Measurements from ENCODE around the gene AQP5.

DNA sequence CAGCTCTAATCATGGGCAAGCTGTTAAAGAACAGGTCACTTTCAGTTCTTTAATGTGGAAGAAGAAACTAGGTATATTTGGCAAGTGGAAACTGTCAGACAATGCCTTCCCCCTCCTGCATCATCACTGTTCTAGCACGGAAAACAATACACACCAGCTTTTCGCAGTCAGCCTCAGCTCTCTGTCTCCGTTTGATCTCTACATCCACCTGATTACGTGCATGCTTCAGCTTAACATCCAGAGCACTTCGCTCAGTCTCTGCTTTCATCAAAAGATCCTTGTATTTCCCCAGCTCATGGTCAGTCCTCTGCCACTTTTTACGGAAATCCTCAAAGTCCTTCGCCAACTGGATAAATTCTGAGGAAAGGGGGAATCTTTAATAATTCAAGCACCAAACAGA is 44.6 kb downstream of the AQP5 start:
- TF ChIP-seq, protein P1, sequence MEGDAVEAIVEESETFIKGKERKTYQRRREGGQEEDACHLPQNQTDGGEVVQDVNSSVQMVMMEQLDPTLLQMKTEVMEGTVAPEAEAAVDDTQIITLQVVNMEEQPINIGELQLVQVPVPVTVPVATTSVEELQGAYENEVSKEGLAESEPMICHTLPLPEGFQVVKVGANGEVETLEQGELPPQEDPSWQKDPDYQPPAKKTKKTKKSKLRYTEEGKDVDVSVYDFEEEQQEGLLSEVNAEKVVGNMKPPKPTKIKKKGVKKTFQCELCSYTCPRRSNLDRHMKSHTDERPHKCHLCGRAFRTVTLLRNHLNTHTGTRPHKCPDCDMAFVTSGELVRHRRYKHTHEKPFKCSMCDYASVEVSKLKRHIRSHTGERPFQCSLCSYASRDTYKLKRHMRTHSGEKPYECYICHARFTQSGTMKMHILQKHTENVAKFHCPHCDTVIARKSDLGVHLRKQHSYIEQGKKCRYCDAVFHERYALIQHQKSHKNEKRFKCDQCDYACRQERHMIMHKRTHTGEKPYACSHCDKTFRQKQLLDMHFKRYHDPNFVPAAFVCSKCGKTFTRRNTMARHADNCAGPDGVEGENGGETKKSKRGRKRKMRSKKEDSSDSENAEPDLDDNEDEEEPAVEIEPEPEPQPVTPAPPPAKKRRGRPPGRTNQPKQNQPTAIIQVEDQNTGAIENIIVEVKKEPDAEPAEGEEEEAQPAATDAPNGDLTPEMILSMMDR (conservative IDR thresholded peaks at IDR 0.05): no peak
- no peak for TF ChIP-seq ZFX (IDR thresholded peaks at IDR 0.05)

All from C4-2B (cell line).